K562 (cell line): ENCODE data around the gene ASB6. TPM values are rescaled to one million over a fixed set of nuclear protein-coding genes. Genes with fewer than 3 reads are reported as not detected.

ENCODE experiments used
- ATAC-seq: fragments of 200-7000 bp; cut with Tn5 transposase; 3 replicates; pipeline ENCODE4 v1.9.1; 2020; ENCODE audit warnings: moderate library complexity
- BruUV-seq: library from RNA; stranded (reverse); fragments of 400-500 nt; replicated peaks from 2 replicates; lab custom pipeline; 2021; lab: Mats Ljungman, UMichigan
- CTCF ChIA-PET: fragments of 300-600 bp; formaldehyde crosslinking; extraction: SDS; loops from one replicate; lab custom pipeline; 2021; ENCODE audit warnings: low intra/inter-chr PET ratio; lab: Yijun Ruan, JAX
- POLR2A ChIA-PET: fragments of 300-600, 350-650 bp; sonication (Branson Sonifier 250); formaldehyde crosslinking; extraction: SDS; loops from one replicate; lab custom pipeline; 2021; ENCODE audit warnings: antibody characterized with exemption, inconsistent platforms; lab: Yijun Ruan, JAX
- DNase-seq, 4 experiments: peaks; one replicate each; pipeline versions ENCODE4 v3.0.0 to v3.0.0-alpha.2; 2011 to 2018; ENCODE audit warnings: low spot score in 3 of 4, mixed read lengths in 3 of 4; ENCODE audit errors: extremely low read depth in 1 of 4
- FAIRE-seq: peaks from 2 replicates; lab custom pipeline; 2011; peaks lifted over from hg19 to GRCh38; lab: Jason Lieb, UNC
- H2AFZ ChIP-seq: 2 replicates; pipeline ENCODE4 v1.6.0; 2011; ENCODE audit warnings: low read depth, low read length, control low read depth, inconsistent platforms
- H3K27ac ChIP-seq: fragments of 200-600 bp; 3 replicates; pipeline ENCODE4 v1.8.0; 2011; ENCODE audit warnings: low read depth, mild to moderate bottlenecking, control low read depth, inconsistent platforms, low read length, moderate library complexity, mixed read lengths; ENCODE audit errors: extremely low read depth
- H3K27me3 ChIP-seq, 2 experiments: fragments of 300-600 bp in 1 of 2; 2 replicates in 1 of 2; 3 replicates in 1 of 2; pipeline versions ENCODE4 v1.6.0 to v1.8.0; 2011; ENCODE audit warnings: inconsistent platforms in 2 of 2, low read length in 2 of 2, mild to moderate bottlenecking in 1 of 2, mixed read lengths in 1 of 2, moderate library complexity in 1 of 2; ENCODE audit not compliant: control insufficient read depth in 2 of 2, insufficient read depth in 2 of 2
- H3K36me3 ChIP-seq: fragments of 300-600 bp; 3 replicates; pipeline ENCODE4 v1.8.0; 2011; ENCODE audit warnings: mild to moderate bottlenecking, low read length, inconsistent platforms; ENCODE audit not compliant: control insufficient read depth, insufficient read depth
- H3K4me1 ChIP-seq, 2 experiments: fragments of 200-600 bp in 1 of 2; replicated peaks in 1 of 2; 2 replicates in 1 of 2; 3 replicates in 1 of 2; pipeline versions ENCODE4 v1.5.1 to v1.8.0; 2011; ENCODE audit warnings: inconsistent platforms in 2 of 2, low read length in 2 of 2, mild to moderate bottlenecking in 1 of 2, mixed read lengths in 1 of 2, moderate library complexity in 1 of 2; ENCODE audit not compliant: control insufficient read depth in 2 of 2, insufficient read depth in 2 of 2
- H3K4me2 ChIP-seq: 2 replicates; pipeline ENCODE4 v1.6.1; 2011; ENCODE audit warnings: low read length, control low read depth, inconsistent platforms, mixed read lengths; ENCODE audit not compliant: insufficient read depth
- H3K4me3 ChIP-seq: fragments of 200-600 bp; sonication (generic), shearing (Covaris generic); 2 replicates; pipeline ENCODE4 v1.5.1; 2016; ENCODE audit warnings: control low read depth, inconsistent platforms
- H3K79me2 ChIP-seq: fragments of 200-600 bp; 3 replicates; pipeline ENCODE4 v1.8.0; 2011; ENCODE audit warnings: low read length, inconsistent platforms; ENCODE audit not compliant: control insufficient read depth, insufficient read depth
- H3K9ac ChIP-seq, 2 experiments: 2 replicates each; pipeline versions ENCODE4 v1.6.0 to v1.6.1; 2011; ENCODE audit warnings: low read depth in 2 of 2, low read length in 2 of 2, control low read depth in 1 of 2, inconsistent platforms in 1 of 2, mild to moderate bottlenecking in 1 of 2, mixed read lengths in 1 of 2; ENCODE audit not compliant: insufficient read depth in 1 of 2
- H3K9me1 ChIP-seq: one replicate; pipeline ENCODE4 v1.6.0; 2011; ENCODE audit warnings: inconsistent platforms, mild to moderate bottlenecking, low read length, moderate library complexity; ENCODE audit not compliant: control insufficient read depth, insufficient read depth
- H3K9me3 ChIP-seq: replicated peaks from 2 replicates; pipeline ENCODE4 v1.5.1; 2011; ENCODE audit warnings: low read depth, low read length, inconsistent platforms; ENCODE audit not compliant: control insufficient read depth, insufficient read depth
- H4K20me1 ChIP-seq: replicated peaks from 2 replicates; pipeline ENCODE4 v1.6.1; 2011; ENCODE audit warnings: low read length, inconsistent platforms, mixed read lengths; ENCODE audit not compliant: control insufficient read depth, insufficient read depth
- CREM ChIP-seq: IDR thresholded peaks from 2 replicates; pipeline ENCODE4 v1.6.1; 2014; ENCODE audit warnings: antibody characterized with exemption, low read depth
- EWSR1 ChIP-seq: fragments of 450-650 bp; IDR thresholded peaks from 2 replicates; pipeline ENCODE4 v1.6.1; 2018; ENCODE audit warnings: borderline replicate concordance, mild to moderate bottlenecking, low read depth, moderate library complexity; ENCODE audit not compliant: partially characterized antibody
- FOXJ3 ChIP-seq: sonication (generic); formaldehyde crosslinking; IDR thresholded peaks from 2 replicates; pipeline ENCODE4 v1.4.0; 2020; ENCODE audit warnings: mild to moderate bottlenecking, missing genetic modification reagents
- POLR2H ChIP-seq: IDR thresholded peaks from 2 replicates; pipeline ENCODE4 v1.6.1; 2016; ENCODE audit warnings: missing genetic modification characterization, low read depth, mild to moderate bottlenecking, control low read depth, missing compliant biosample characterization, moderate library complexity
- POU5F1 ChIP-seq: fragments of 150-350 bp; IDR thresholded peaks from 2 replicates; pipeline ENCODE4 v1.6.1; 2014; ENCODE audit warnings: borderline replicate concordance, low read length, low read depth, mild to moderate bottlenecking; ENCODE audit not compliant: partially characterized antibody
- SRF ChIP-seq, 2 experiments: fragments of 250-450, 450-650 bp in 1 of 2; sonication (Bioruptor Pico) in 1 of 2; sonication (generic) in 1 of 2; formaldehyde crosslinking; IDR thresholded peaks; 2 replicates each; pipeline versions ENCODE4 v1.5.0 to v1.5.1; 2020 to 2022; ENCODE audit warnings: mild to moderate bottlenecking in 1 of 2, missing genetic modification reagents in 1 of 2
- SRSF9 ChIP-seq: fragments of 200-400 bp; formaldehyde crosslinking; IDR thresholded peaks from 2 replicates; pipeline ENCODE4 v1.6.1; 2017; ENCODE audit warnings: low read depth, low read length, borderline replicate concordance
- ZNF444 ChIP-seq: fragments of 250-450 bp; sonication (Bioruptor Pico); IDR thresholded peaks from 2 replicates; pipeline ENCODE4 v1.4.0; 2020; ENCODE audit warnings: mild to moderate bottlenecking, moderate library complexity
- WGBS: fragments of 100-300 bp; shearing (Covaris generic); methylation state at CpG from one replicate; pipeline ENCODE4 v1.1.6; 2016; ENCODE audit warnings: low coverage, mixed read lengths; ENCODE audit not compliant: insufficient coverage; ENCODE audit errors: missing lambda C conversion rate; 5-methylcytosine and 5-hydroxymethylcytosine counted together
- in situ Hi-C: fragments of 300-500 bp; cut with MboI; formaldehyde crosslinking; loops from 4 replicates; pipeline ENCODE4 v1.15.0; 2018; ENCODE audit warnings: inconsistent platforms, mixed read lengths
- intact Hi-C: fragments of 100-400 bp; cut with micrococcal nuclease; formaldehyde crosslinking; loops from 2 replicates; pipeline ENCODE4 v1.14.2; 2022
- polyA plus RNA-seq, 8 experiments: library from polyadenylated mRNA; depleted of rRNA in 4 of 8; stranded (reverse) in 5 of 8; unstranded in 3 of 8; fragments of >200 nt; fragmentation: Nextera tagmentation in 2 of 8; fragmentation: Illumina TruSeq in 1 of 8; extraction: Ambion mirVana in 2 of 8; extraction: Trizol in 1 of 8; gene quantifications; 2 replicates each; pipeline versions ENCODE4 v1.2.1 to v1.2.3, GENCODE V29; 2011 to 2014; ENCODE audit warnings: inconsistent platforms in 1 of 8, missing spikeins in 1 of 8
- total RNA-seq, 7 experiments: library from RNA; depleted of rRNA in 6 of 7; stranded (reverse); fragments of >200 nt in 6 of 7; fragmentation: Illumina TruSeq in 2 of 7; extraction: Trizol in 2 of 7; gene quantifications; 2 replicates each; pipeline versions ENCODE4 v1.2.1 to v1.2.3, GENCODE V29; 2011 to 2021; ENCODE audit warnings: low replicate concordance in 1 of 7
- TF ChIP-seq, protein P1 (sequence below): fragments of 450-650 bp; formaldehyde crosslinking; IDR thresholded peaks from 2 replicates; pipeline ENCODE4 v1.4.0; 2020; ENCODE audit warnings: mild to moderate bottlenecking, moderate library complexity
- TF ChIP-seq, protein P2 (sequence below): fragments of 250-450 bp; sonication (Bioruptor Pico); IDR thresholded peaks from 2 replicates; pipeline ENCODE4 v1.4.0; 2020; ENCODE audit warnings: mild to moderate bottlenecking, moderate library complexity

The ASB6 gene
- total and polyA plus RNA-seq, 9 of the 15 experiments (the other 6 are each of a cell fraction or from before 2014, with no cell fraction given), result 0.92 to 17.8 (median 11.3) TPM

DNA sequence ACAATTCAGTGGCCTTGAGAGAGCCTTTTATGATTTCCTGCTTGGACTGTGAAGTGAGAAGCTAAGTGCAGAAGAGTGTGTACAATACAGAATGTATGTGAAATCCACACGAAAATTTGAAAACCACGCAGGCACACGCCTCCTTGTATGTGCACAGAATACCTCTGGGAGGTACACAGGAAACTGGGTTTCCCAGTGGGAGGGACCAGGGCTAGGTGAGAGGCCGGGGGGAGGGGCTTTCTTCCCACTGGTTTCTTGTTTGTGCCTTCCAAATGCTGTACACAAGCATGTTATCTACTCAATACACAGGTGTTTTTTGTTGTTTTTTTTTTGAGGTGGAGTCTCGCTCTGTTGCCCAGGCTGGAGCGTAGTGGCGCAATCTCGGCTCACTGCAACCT, 37.2 kb downstream of the ASB6 start:
- Histone ChIP-seq H3K36me3 (no peaks in the 10 kb centered on the region), H3K27ac (no peak overlapping the region), H3K4me3 (no peak overlapping the region), H3K9me3 (no peaks in the 10 kb centered on the region), H4K20me1 (no peaks in the 10 kb centered on the region), H3K79me2 (no peaks in the 10 kb centered on the region), H3K9ac (no peak overlapping the region), H3K9me1 (no peaks in the 10 kb centered on the region), H2AFZ (no peak overlapping the region), H3K4me1 (peaks cover 13 to 56% of the 10 kb centered on the region in 2 experiments; a peak in 4 of 5 replicates), H3K4me2 (no peak overlapping the region), H3K27me3 (no peaks in the 10 kb centered on the region)
- DNase-seq, result no peak
- BruUV-seq, result no TSS peak
- no peak for ATAC-seq
- CTCF ChIA-PET, result no interaction called here
- intact Hi-C loops (loop anchor here (5.0 to 10.0 kb wide), 2 partner anchors 50 to 117 kb away; no protein-coding TSS in a partner anchor), in situ Hi-C loops (loop anchor here (5.0 to 25.0 kb wide), 3 partner anchors 42 to 267 kb away; no protein-coding TSS in a partner anchor)
- no peak for FAIRE-seq
- POLR2A ChIA-PET, result interaction anchor here (0.7 to 0.8 kb wide), 3 partner anchors 11 to 328 kb away, joined by 3 to 5 read pairs (median 3); no protein-coding TSS in a partner anchor
- 41% methylated on average over 7 of the region's 8 CpGs for WGBS
- no peak for TF ChIP-seq POLR2H (tag)
- no peak for TF ChIP-seq ZNF444 (CRISPR knock-in tag)
- TF ChIP-seq FOXJ3 (CRISPR knock-in tag), result no peak
- no peak for TF ChIP-seq SRF (CRISPR knock-in tag; IDR thresholded peaks at IDR 0.05)
- TF ChIP-seq CREM, result no peak
- TF ChIP-seq POU5F1, result no peak
- TF ChIP-seq, protein P1, sequence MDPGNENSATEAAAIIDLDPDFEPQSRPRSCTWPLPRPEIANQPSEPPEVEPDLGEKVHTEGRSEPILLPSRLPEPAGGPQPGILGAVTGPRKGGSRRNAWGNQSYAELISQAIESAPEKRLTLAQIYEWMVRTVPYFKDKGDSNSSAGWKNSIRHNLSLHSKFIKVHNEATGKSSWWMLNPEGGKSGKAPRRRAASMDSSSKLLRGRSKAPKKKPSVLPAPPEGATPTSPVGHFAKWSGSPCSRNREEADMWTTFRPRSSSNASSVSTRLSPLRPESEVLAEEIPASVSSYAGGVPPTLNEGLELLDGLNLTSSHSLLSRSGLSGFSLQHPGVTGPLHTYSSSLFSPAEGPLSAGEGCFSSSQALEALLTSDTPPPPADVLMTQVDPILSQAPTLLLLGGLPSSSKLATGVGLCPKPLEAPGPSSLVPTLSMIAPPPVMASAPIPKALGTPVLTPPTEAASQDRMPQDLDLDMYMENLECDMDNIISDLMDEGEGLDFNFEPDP, result no peak
- no peak for TF ChIP-seq SRSF9
- TF ChIP-seq EWSR1, result no peak
- TF ChIP-seq, protein P2, sequence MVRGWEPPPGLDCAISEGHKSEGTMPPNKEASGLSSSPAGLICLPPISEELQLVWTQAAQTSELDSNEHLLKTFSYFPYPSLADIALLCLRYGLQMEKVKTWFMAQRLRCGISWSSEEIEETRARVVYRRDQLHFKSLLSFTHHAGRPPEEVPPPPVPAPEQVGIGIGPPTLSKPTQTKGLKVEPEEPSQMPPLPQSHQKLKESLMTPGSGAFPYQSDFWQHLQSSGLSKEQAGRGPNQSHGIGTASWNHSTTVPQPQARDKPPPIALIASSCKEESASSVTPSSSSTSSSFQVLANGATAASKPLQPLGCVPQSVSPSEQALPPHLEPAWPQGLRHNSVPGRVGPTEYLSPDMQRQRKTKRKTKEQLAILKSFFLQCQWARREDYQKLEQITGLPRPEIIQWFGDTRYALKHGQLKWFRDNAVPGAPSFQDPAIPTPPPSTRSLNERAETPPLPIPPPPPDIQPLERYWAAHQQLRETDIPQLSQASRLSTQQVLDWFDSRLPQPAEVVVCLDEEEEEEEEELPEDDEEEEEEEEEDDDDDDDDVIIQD (CRISPR knock-in tag), result no peak
